Measurements from ENCODE around the gene ATRX. TPM values are rescaled to one million over a fixed set of nuclear protein-coding genes. Genes with fewer than 3 reads are reported as not detected.

The ATRX gene
- total RNA-seq, 1 donor from 2014 or later = 129 TPM

- Histone ChIP-seq H3F3A (ENCODE audit: low read depth) (no peaks in the 10 kb centered on the region), H3K4me3 (no peak overlapping the region), H3K9me3 (ENCODE audit: low read depth) (peaks cover 8% of the 10 kb centered on the region), H3K27me3 (no peaks in the 10 kb centered on the region), H2AFZ (replicated peaks) (no peak overlapping the region), H3K9ac (no peak overlapping the region), H3K4me1 (peaks cover 14% of the 10 kb centered on the region), H3K79me2 (ENCODE audit: low read depth) (peaks cover 3% of the 10 kb centered on the region), H3K36me3 (peaks cover 7% of the 10 kb centered on the region), H3K4me2 (no peak overlapping the region), H3K27ac (no peak overlapping the region), H4K20me1 (ENCODE audit: low read depth) (peaks cover 8% of the 10 kb centered on the region)
- no peak overlapping the region for H3K4me3 Mint-ChIP-seq
- H3K4me1 Mint-ChIP-seq = peaks cover 3% of the 10 kb centered on the region
- no peak for DNase-seq (ENCODE audit: low spot score)
- TF ChIP-seq EZH2 (IDR thresholded peaks at IDR 0.05) (no peak), EZH2phosphoT487 (IDR thresholded peaks at IDR 0.05) (no peak), CTCF (IDR thresholded peaks at IDR 0.05) (no peak)
- H3K9me3 Mint-ChIP-seq = peaks cover 32% of the 10 kb centered on the region
- H3K36me3 Mint-ChIP-seq = peaks cover 28% of the 10 kb centered on the region
- H3K27me3 Mint-ChIP-seq (ENCODE audit: insufficient read depth, low read depth) = peaks cover 2% of the 10 kb centered on the region
- H3K27ac Mint-ChIP-seq = no peak overlapping the region
Measured at GRCh38 chrX:77528034-77528433, 258.0 kb downstream of the ATRX start.

GRCh38 chrX:77527233-77528001, 258.6 kb downstream of the ATRX start:
- Histone ChIP-seq H3K4me2 (no peak overlapping the region), H3K79me2 (ENCODE audit: low read depth) (peaks cover 3% of the 10 kb centered on the region), H3K9ac (no peak overlapping the region), H3K9me3 (ENCODE audit: low read depth) (peaks cover 8% of the 10 kb centered on the region), H2AFZ (replicated peaks) (no peak overlapping the region), H3K36me3 (peaks cover 7% of the 10 kb centered on the region), H3K27me3 (no peaks in the 10 kb centered on the region), H3K4me3 (no peak overlapping the region), H3K4me1 (peaks cover 14% of the 10 kb centered on the region), H4K20me1 (ENCODE audit: low read depth) (peaks cover 8% of the 10 kb centered on the region), H3F3A (ENCODE audit: low read depth) (no peaks in the 10 kb centered on the region), H3K27ac (no peak overlapping the region)
- Mint-ChIP-seq H3K9me3 (peaks cover 26% of the 10 kb centered on the region), H3K27ac (no peak overlapping the region), H3K4me1 (peaks cover 3% of the 10 kb centered on the region), H3K4me3 (no peak overlapping the region), H3K36me3 (peaks cover 26% of the 10 kb centered on the region), H3K27me3 (ENCODE audit: insufficient read depth, low read depth) (peaks cover 2% of the 10 kb centered on the region)
- TF ChIP-seq EZH2 (IDR thresholded peaks at IDR 0.05) = no peak
- no peak for TF ChIP-seq EZH2phosphoT487 (IDR thresholded peaks at IDR 0.05)
- no peak for TF ChIP-seq CTCF (IDR thresholded peaks at IDR 0.05)
- DNase-seq (ENCODE audit: low spot score) = peak; percentile 4

GRCh38 chrX:77519765-77520164, 266.3 kb downstream of the ATRX start:
- H3F3A ChIP-seq (ENCODE audit: low read depth) = no peaks in the 10 kb centered on the region
- Mint-ChIP-seq H3K4me1 (no peaks in the 10 kb centered on the region), H3K36me3 (peaks cover 44% of the 10 kb centered on the region), H3K27me3 (ENCODE audit: insufficient read depth, low read depth) (no peaks in the 10 kb centered on the region), H3K27ac (no peak overlapping the region), H3K9me3 (peaks cover 23% of the 10 kb centered on the region), H3K4me3 (no peak overlapping the region)
- no peak overlapping the region for H3K27ac ChIP-seq
- peaks cover 8% of the 10 kb centered on the region for H3K79me2 ChIP-seq (ENCODE audit: low read depth)
- H4K20me1 ChIP-seq (ENCODE audit: low read depth) = no peaks in the 10 kb centered on the region
- no peak overlapping the region for H3K9ac ChIP-seq
- no peak overlapping the region for H3K4me2 ChIP-seq
- peaks cover 11% of the 10 kb centered on the region for H3K9me3 ChIP-seq (ENCODE audit: low read depth)
- H3K4me1 ChIP-seq = no peaks in the 10 kb centered on the region
- H3K27me3 ChIP-seq = no peaks in the 10 kb centered on the region
- DNase-seq (ENCODE audit: low spot score) = no peak
- H3K36me3 ChIP-seq = peaks cover 26% of the 10 kb centered on the region
- TF ChIP-seq EZH2 (IDR thresholded peaks at IDR 0.05) = no peak
- no peak for TF ChIP-seq EZH2phosphoT487 (IDR thresholded peaks at IDR 0.05)
- TF ChIP-seq CTCF (IDR thresholded peaks at IDR 0.05) = no peak
- H2AFZ ChIP-seq (replicated peaks) = no peak overlapping the region
- no peak overlapping the region for H3K4me3 ChIP-seq
